ENCODE results near the gene SLC25A43. TPM values are rescaled to one million over a fixed set of nuclear protein-coding genes. Genes with fewer than 3 reads are reported as not detected.
A peak's percentile ranks its signal among the peaks of the same experiment; 100 is the strongest.

Gene SLC25A43
- total RNA-seq, 1 donor from 2014 or later: 16.1 TPM

GRCh38 chrX:119500061-119500800 is 101.1 kb downstream of the SLC25A43 start:
- Mint-ChIP-seq H3K27ac (ENCODE audit: unreplicated experiment) (no peak overlapping the region), H3K4me3 (ENCODE audit: unreplicated experiment) (no peak overlapping the region), H3K9me3 (ENCODE audit: low read depth) (peaks cover 2% of the 10 kb centered on the region), H3K36me3 (ENCODE audit: low read depth) (no peaks in the 10 kb centered on the region), H3K27me3 (ENCODE audit: low read depth) (no peaks in the 10 kb centered on the region), H3K4me1 (ENCODE audit: low read depth) (peaks cover 20% of the 10 kb centered on the region)
- peak; percentile 42 for DNase-seq (ENCODE audit: low spot score)
- TF ChIP-seq, protein P1, sequence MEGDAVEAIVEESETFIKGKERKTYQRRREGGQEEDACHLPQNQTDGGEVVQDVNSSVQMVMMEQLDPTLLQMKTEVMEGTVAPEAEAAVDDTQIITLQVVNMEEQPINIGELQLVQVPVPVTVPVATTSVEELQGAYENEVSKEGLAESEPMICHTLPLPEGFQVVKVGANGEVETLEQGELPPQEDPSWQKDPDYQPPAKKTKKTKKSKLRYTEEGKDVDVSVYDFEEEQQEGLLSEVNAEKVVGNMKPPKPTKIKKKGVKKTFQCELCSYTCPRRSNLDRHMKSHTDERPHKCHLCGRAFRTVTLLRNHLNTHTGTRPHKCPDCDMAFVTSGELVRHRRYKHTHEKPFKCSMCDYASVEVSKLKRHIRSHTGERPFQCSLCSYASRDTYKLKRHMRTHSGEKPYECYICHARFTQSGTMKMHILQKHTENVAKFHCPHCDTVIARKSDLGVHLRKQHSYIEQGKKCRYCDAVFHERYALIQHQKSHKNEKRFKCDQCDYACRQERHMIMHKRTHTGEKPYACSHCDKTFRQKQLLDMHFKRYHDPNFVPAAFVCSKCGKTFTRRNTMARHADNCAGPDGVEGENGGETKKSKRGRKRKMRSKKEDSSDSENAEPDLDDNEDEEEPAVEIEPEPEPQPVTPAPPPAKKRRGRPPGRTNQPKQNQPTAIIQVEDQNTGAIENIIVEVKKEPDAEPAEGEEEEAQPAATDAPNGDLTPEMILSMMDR (IDR thresholded peaks at IDR 0.05): no peak

- peak; percentile 15 for DNase-seq (ENCODE audit: low spot score)
- Mint-ChIP-seq H3K4me3 (ENCODE audit: unreplicated experiment) (no peak overlapping the region), H3K36me3 (ENCODE audit: low read depth) (no peaks in the 10 kb centered on the region), H3K9me3 (ENCODE audit: low read depth) (peaks cover 2% of the 10 kb centered on the region), H3K27ac (ENCODE audit: unreplicated experiment) (peak overlapping the region; percentile 29), H3K4me1 (ENCODE audit: low read depth) (peaks cover 20% of the 10 kb centered on the region), H3K27me3 (ENCODE audit: low read depth) (no peaks in the 10 kb centered on the region)
- TF ChIP-seq, protein P1 (IDR thresholded peaks at IDR 0.05): no peak
These were observed 102.5 kb downstream of the SLC25A43 start for GRCh38 chrX:119501511-119502148.

GRCh38 chrX:119502727-119503483 is 103.8 kb downstream of the SLC25A43 start:
- Mint-ChIP-seq H3K9me3 (ENCODE audit: low read depth) (no peaks in the 10 kb centered on the region), H3K36me3 (ENCODE audit: low read depth) (no peaks in the 10 kb centered on the region), H3K27ac (ENCODE audit: unreplicated experiment) (peak overlapping the region; percentile 92), H3K27me3 (ENCODE audit: low read depth) (no peaks in the 10 kb centered on the region), H3K4me3 (ENCODE audit: unreplicated experiment) (peak overlapping the region; percentile 19), H3K4me1 (ENCODE audit: low read depth) (peaks cover 26% of the 10 kb centered on the region)
- DNase-seq (ENCODE audit: low spot score): peak; percentile 38
- TF ChIP-seq, protein P1 (IDR thresholded peaks at IDR 0.05): peak; percentile 33

DNA sequence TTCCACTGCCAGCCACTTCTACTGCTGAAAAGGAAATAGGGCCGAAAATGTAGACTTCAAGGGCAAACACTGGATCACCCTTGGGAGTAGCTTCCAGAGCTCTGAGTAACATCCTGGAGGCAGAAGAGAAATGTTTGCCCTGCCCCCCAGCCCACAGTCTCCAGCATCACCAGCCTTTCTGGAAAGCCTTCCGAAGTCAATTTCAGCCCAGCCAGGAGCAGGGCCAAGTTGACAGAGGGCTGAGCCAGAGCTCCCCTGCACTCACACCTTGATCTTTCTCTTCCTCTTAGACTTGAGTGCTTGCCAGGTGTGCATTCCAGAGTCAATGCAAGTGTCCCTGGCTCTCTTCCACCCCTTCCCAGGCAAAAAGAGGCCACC is 104.3 kb downstream of the SLC25A43 start:
- no peaks in the 10 kb centered on the region for H3K36me3 Mint-ChIP-seq (ENCODE audit: low read depth)
- H3K27ac Mint-ChIP-seq (ENCODE audit: unreplicated experiment): peak overlapping the region; percentile 92
- no peak overlapping the region for H3K4me3 Mint-ChIP-seq (ENCODE audit: unreplicated experiment)
- TF ChIP-seq, protein P1 (IDR thresholded peaks at IDR 0.05): no peak
- peak; percentile 81 for DNase-seq (ENCODE audit: low spot score)
- H3K27me3 Mint-ChIP-seq (ENCODE audit: low read depth): no peaks in the 10 kb centered on the region
- H3K4me1 Mint-ChIP-seq (ENCODE audit: low read depth): peaks cover 26% of the 10 kb centered on the region
- H3K9me3 Mint-ChIP-seq (ENCODE audit: low read depth): no peaks in the 10 kb centered on the region

Other genes with a start within 250 kb of the SLC25A43 start
- gene PGRMC1, start 163.1 kb upstream of the SLC25A43 start, total RNA-seq: 57.6 to 71.9 TPM (median 59.9 TPM) in 3 replicates
- gene SLC25A5, start 69.1 kb downstream of the SLC25A43 start, total RNA-seq: 148 to 195 TPM (median 153 TPM) in 3 replicates
- gene STEEP1, start 166.1 kb downstream of the SLC25A43 start, total RNA-seq: 17.1 to 20.3 TPM (median 19.2 TPM) in 3 replicates
- 69.5 to 72.5 TPM (median 71.6 TPM) in 3 replicates for gene UBE2A, start 175.2 kb downstream of the SLC25A43 start, total RNA-seq
- gene NKRF, start 207.1 kb downstream of the SLC25A43 start, total RNA-seq: 7.8 to 8.3 TPM (median 8.0 TPM) in 3 replicates

Data from chondrocyte (in vitro differentiated cells).